Measurements from ENCODE around the gene NRIP1. TPM values are rescaled to one million over a fixed set of nuclear protein-coding genes. Genes with fewer than 3 reads are reported as not detected.

Gene NRIP1
- total RNA-seq, 1 experiment from 2014 or later = 76.0 TPM

GRCh38 chr21:14975136-14975919, 89.5 kb downstream of the NRIP1 start:
- Histone ChIP-seq H3K27me3 (no peaks in the 10 kb centered on the region), H3K36me3 (peaks cover 14% of the 10 kb centered on the region; the same call in 1 of the 2 replicates), H3K27ac (no peak overlapping the region), H3K9me3 (replicated peaks) (no peaks in the 10 kb centered on the region), H3K4me1 (peaks cover 15% of the 10 kb centered on the region), H3K4me3 (no peak overlapping the region)
- no peak for DNase-seq

GRCh38 chr21:14972678-14973077, 92.1 kb downstream of the NRIP1 start:
- peaks cover 2% of the 10 kb centered on the region; the same call in 1 of the 2 replicates for H3K4me1 ChIP-seq
- peaks cover 27% of the 10 kb centered on the region for H3K36me3 ChIP-seq
- no peaks in the 10 kb centered on the region for H3K9me3 ChIP-seq (replicated peaks)
- no peaks in the 10 kb centered on the region for H3K27me3 ChIP-seq
- no peak overlapping the region for H3K27ac ChIP-seq
- no peak for DNase-seq
- H3K4me3 ChIP-seq = no peak overlapping the region

DNA sequence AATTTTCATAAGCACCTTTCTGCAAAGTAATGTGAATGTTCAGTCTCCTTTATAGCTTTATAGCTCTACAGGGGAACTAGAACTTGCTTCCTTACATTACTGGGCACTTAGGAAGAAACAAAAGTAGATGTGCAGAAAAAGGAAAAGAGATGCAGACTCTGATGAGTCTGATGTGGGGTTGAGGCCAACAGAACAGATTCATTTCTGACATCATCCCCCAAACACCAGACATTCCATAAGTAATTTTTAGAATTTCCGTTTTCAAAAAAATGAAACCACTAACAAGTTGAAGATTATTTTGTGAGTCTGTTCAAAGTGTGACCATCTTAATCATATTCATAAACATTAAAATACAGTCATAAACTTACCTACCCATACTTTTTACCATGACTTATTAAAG, 96.0 kb downstream of the NRIP1 start:
- Histone ChIP-seq H3K27ac (no peak overlapping the region), H3K4me3 (no peak overlapping the region), H3K27me3 (no peaks in the 10 kb centered on the region), H3K36me3 (peaks cover 54% of the 10 kb centered on the region), H3K4me1 (no peaks in the 10 kb centered on the region), H3K9me3 (replicated peaks) (no peaks in the 10 kb centered on the region)
- no peak for DNase-seq

- Histone ChIP-seq H3K4me1 (no peaks in the 10 kb centered on the region), H3K27me3 (no peaks in the 10 kb centered on the region), H3K36me3 (peaks cover 60% of the 10 kb centered on the region), H3K4me3 (no peak overlapping the region), H3K9me3 (replicated peaks) (no peaks in the 10 kb centered on the region), H3K27ac (no peak overlapping the region)
- no peak for DNase-seq
Observed at GRCh38 chr21:14968029-14968428, 96.8 kb downstream of the NRIP1 start.

DNA sequence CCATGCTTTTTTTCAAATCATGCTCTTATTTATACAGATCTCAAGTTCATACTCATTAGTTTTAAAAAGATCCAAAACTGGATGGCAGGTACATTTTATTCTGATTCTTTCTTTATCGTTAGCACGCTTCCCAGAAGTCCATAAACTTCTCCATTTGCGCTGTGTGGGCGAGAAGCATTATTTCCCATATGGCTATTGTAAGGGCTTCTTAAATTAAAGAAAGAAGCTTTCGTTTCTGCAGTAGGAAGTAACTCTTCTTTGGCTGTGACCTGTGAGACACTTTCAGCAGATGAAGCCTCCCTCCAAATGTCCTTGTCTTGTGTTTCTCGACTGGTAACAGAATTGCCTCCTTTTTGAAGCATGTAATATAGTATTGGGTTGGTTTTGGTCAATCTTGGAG, 100.2 kb downstream of the NRIP1 start:
- H3K27me3 ChIP-seq = no peaks in the 10 kb centered on the region
- H3K9me3 ChIP-seq (replicated peaks) = no peaks in the 10 kb centered on the region
- H3K4me3 ChIP-seq = no peak overlapping the region
- peaks cover 65% of the 10 kb centered on the region for H3K36me3 ChIP-seq
- DNase-seq = no peak
- H3K4me1 ChIP-seq = no peaks in the 10 kb centered on the region
- H3K27ac ChIP-seq = no peak overlapping the region

- peaks cover 45% of the 10 kb centered on the region for H3K36me3 ChIP-seq
- no peak overlapping the region for H3K27ac ChIP-seq
- no peaks in the 10 kb centered on the region for H3K4me1 ChIP-seq
- no peaks in the 10 kb centered on the region for H3K27me3 ChIP-seq
- H3K9me3 ChIP-seq (replicated peaks) = no peaks in the 10 kb centered on the region
- no peak for DNase-seq
- H3K4me3 ChIP-seq = no peak overlapping the region
Observed at GRCh38 chr21:14962217-14962616, 102.6 kb downstream of the NRIP1 start.

DNA sequence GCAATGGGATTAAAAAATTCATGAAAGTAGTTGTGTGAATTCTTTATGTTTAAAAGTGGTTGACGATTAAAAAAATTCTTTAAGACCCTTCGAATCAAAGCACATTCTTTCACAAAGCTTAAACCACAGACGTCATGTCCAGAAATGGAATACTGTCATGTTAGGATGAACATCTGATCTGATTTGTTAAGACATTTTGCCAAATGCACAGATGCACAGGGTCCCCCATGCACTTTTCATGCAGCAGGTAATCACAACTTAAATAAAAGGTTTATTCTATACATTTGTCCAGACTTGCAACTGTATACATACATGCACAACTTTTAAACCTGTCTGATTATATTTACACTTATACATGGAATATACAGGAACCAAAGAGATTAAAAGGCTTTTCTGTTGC, 103.3 kb downstream of the NRIP1 start:
- Histone ChIP-seq H3K9me3 (replicated peaks) (no peaks in the 10 kb centered on the region), H3K4me1 (no peaks in the 10 kb centered on the region), H3K27me3 (no peaks in the 10 kb centered on the region), H3K27ac (no peak overlapping the region), H3K36me3 (peaks cover 37% of the 10 kb centered on the region), H3K4me3 (no peak overlapping the region)
- no peak for DNase-seq

DNA sequence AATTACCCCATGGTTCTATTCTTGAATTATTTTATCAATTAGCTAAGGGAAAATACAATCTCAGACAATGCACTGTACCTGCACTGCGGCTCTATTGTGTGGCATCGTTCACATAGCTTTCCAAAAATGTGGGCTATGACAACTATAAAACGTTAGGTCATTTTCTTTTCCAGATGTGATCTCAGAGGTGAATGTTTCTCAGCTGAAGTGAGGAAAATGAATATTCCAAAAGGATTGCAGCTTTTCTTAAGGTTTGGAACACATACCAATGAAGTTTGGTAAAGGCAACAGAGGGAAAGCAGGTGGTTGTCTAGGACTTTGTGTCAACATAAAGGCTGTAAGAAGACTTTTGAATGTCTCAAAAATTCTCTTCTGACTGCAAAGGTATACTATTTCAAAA, 105.5 kb downstream of the NRIP1 start:
- H3K27ac ChIP-seq = no peak overlapping the region
- no peak for DNase-seq
- peaks cover 20% of the 10 kb centered on the region for H3K36me3 ChIP-seq
- H3K27me3 ChIP-seq = no peaks in the 10 kb centered on the region
- no peaks in the 10 kb centered on the region for H3K4me1 ChIP-seq
- no peaks in the 10 kb centered on the region for H3K9me3 ChIP-seq (replicated peaks)
- no peak overlapping the region for H3K4me3 ChIP-seq

DNA sequence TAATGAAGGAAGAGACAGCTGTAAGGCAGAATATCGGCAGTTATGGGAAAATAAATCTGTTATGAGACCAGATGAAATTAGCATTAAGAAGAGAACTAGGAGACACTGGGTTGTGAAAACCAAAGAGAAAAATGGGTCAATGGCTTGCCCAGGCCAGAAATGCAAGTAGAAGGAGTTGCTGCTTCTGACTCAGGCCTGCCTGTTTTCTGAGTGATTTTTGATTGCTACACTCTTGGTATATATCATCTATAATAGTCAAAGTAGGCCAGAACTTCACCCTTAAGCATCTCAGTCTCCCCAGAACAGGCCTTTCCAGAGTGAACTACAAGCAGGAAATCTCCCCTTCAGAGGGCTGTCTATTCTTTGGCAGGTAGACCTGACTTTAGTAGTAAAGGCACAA, 107.0 kb downstream of the NRIP1 start:
- Histone ChIP-seq H3K4me3 (no peak overlapping the region), H3K36me3 (peaks cover 8% of the 10 kb centered on the region), H3K27ac (no peak overlapping the region), H3K4me1 (no peaks in the 10 kb centered on the region), H3K27me3 (no peaks in the 10 kb centered on the region), H3K9me3 (replicated peaks) (no peaks in the 10 kb centered on the region)
- no peak for DNase-seq

DNA sequence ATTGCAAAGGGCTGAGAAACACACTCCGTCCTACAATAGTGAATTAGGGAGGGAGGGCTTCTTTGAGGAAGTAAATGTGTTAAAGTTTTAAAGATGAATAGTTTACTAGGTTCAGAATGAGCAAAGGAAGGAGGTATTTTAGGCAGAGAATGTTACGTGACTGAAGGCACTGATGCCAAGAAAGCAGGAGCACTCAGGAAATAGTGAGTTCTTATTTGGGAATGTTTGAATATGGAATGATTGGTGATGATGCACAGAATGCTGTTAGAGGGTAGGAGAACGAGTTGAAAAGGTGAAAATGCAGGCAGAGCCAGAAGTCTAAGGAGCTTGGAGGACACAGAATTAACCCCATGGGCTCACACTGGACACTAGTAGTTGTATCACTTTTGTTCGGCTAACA, 108.0 kb downstream of the NRIP1 start:
- no peak for DNase-seq
- Histone ChIP-seq H3K4me3 (no peak overlapping the region), H3K27ac (no peak overlapping the region), H3K27me3 (no peaks in the 10 kb centered on the region), H3K4me1 (no peaks in the 10 kb centered on the region), H3K36me3 (peaks cover 3% of the 10 kb centered on the region), H3K9me3 (replicated peaks) (no peaks in the 10 kb centered on the region)

- H3K9me3 ChIP-seq (replicated peaks) = no peaks in the 10 kb centered on the region
- no peak for DNase-seq
- H3K4me1 ChIP-seq = no peaks in the 10 kb centered on the region
- H3K27ac ChIP-seq = no peak overlapping the region
- H3K27me3 ChIP-seq = no peaks in the 10 kb centered on the region
- no peaks in the 10 kb centered on the region; the same call in 1 of the 2 replicates for H3K36me3 ChIP-seq
- H3K4me3 ChIP-seq = no peak overlapping the region
Observed at GRCh38 chr21:14955936-14956520, 108.8 kb downstream of the NRIP1 start.

DNA sequence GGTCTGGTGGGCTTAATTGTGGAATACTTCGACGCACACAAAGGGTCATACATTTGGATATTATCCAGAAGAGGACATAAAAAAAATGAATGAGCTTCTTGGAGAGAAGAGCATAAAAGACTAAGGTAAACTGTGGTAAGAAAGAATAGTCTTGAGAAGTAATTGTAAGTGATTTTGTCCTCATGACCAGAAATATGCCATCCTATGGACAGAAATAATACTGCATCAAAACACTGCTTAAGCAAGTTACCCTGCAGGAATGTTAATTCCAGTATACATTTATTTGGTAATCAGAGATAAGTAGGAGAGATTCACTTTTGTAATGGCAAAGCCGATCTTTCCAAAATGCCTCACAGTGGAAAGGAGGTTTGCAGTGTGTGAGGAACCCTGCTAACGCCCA, 111.9 kb downstream of the NRIP1 start:
- Histone ChIP-seq H3K4me1 (no peaks in the 10 kb centered on the region), H3K27me3 (no peaks in the 10 kb centered on the region), H3K4me3 (no peak overlapping the region), H3K36me3 (no peaks in the 10 kb centered on the region), H3K27ac (no peak overlapping the region), H3K9me3 (replicated peaks) (no peaks in the 10 kb centered on the region; the same call in 1 of the 2 replicates)
- DNase-seq = no peak

DNA sequence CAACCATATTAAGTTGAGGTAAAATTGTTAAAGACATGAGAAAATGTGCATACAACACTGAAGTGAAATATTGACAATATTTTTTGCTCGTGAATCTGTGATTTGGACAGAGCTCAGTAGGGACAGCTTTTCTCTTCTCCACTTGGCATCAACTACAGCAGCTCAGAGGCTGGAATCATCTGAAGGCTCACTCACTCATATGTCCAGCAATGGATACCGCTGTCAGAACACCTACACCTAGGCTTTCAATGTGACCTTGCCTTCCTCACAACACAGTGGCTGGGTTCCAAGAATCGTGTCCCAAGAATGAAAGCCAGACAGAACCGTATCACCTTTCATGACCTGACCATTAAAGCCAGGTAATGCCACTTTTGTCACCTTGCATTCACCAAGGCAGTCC, 115.2 kb downstream of the NRIP1 start:
- Histone ChIP-seq H3K36me3 (no peaks in the 10 kb centered on the region), H3K27ac (no peak overlapping the region), H3K4me3 (no peak overlapping the region), H3K4me1 (no peaks in the 10 kb centered on the region), H3K9me3 (replicated peaks) (no peaks in the 10 kb centered on the region; the same call in 1 of the 2 replicates), H3K27me3 (no peaks in the 10 kb centered on the region)
- no peak for DNase-seq

DNA sequence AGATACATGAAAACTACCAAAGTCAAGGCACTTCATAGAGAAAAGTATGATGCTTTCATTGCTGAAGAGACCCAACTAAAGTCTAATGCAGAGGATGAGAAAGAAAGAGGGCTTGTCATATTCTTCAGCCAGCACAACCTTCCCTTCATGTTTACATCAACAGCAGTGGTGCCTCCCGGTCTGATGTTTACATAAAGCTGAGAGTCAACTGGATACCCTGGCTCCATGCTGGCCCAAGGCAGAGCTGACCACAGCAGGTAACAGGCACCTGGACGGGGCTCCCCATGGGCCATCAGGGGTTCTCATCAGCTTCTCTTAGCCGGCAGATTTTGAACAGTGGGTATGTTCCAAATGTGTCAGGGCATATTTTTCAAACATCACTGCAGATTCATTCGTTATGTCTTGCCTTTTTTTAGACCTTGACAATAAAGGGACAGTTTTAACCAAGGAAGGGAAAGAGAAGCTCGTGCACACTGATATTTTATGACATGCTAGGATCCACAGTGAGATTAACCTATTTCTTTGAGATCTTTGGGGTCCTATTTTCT, 117.1 kb downstream of the NRIP1 start:
- H3K36me3 ChIP-seq = no peaks in the 10 kb centered on the region
- no peaks in the 10 kb centered on the region for H3K27me3 ChIP-seq
- no peaks in the 10 kb centered on the region; the same call in 1 of the 2 replicates for H3K9me3 ChIP-seq (replicated peaks)
- no peak overlapping the region for H3K4me3 ChIP-seq
- peaks cover 10% of the 10 kb centered on the region for H3K4me1 ChIP-seq
- H3K27ac ChIP-seq = no peak overlapping the region
- no peak for DNase-seq

GRCh38 chr21:14945176-14945575, 119.6 kb downstream of the NRIP1 start:
- H3K36me3 ChIP-seq = no peaks in the 10 kb centered on the region
- peaks cover 2% of the 10 kb centered on the region for H3K9me3 ChIP-seq (replicated peaks)
- no peak overlapping the region for H3K4me3 ChIP-seq
- no peaks in the 10 kb centered on the region for H3K27me3 ChIP-seq
- no peak overlapping the region for H3K27ac ChIP-seq
- peaks cover 11% of the 10 kb centered on the region for H3K4me1 ChIP-seq
- no peak for DNase-seq

All from SJCRH30 (cell line).